ENCODE measurements around the gene ABCC1. TPM values are rescaled to one million over a fixed set of nuclear protein-coding genes. Genes with fewer than 3 reads are reported as not detected.

The ABCC1 gene
- total and polyA plus RNA-seq, 2 donors (not counting 1 experiment from before 2014, with no cell fraction given), result 54.1 to 178 TPM

GRCh38 chr16:16121185-16121727 lies 171.8 kb downstream of the ABCC1 start:
- no peak overlapping the region for H3K27ac ChIP-seq (ENCODE audit: insufficient read depth, low read length)
- no peaks in the 10 kb centered on the region for H3K79me2 ChIP-seq (ENCODE audit: control insufficient read depth, insufficient read depth, low read length)
- no peak overlapping the region for H2AFZ ChIP-seq (ENCODE audit: low read length)
- no peaks in the 10 kb centered on the region for H3K4me1 ChIP-seq (ENCODE audit: control insufficient read depth, extremely low read depth, insufficient read depth, low read length)
- no peaks in the 10 kb centered on the region for H4K20me1 ChIP-seq (ENCODE audit: control insufficient read depth, extremely low read depth, insufficient read depth, low read length)
- H3K27me3 ChIP-seq (ENCODE audit: control insufficient read depth, insufficient read depth, low read length), result no peaks in the 10 kb centered on the region
- TF ChIP-seq CTCF (conservative IDR thresholded peaks at IDR 0.05 in 1 of 2, IDR thresholded peaks at IDR 0.05 in 1 of 2; ENCODE audit: low read depth in 1 of 2, low read length in 2 of 2) (no peak), EZH2 (IDR thresholded peaks at IDR 0.05; ENCODE audit: low read length, missing control alignments) (no peak)
- H3K4me2 ChIP-seq (ENCODE audit: extremely low read depth, insufficient read depth, low read length), result no peak overlapping the region
- H3K4me3 ChIP-seq (replicated peaks in 1 of 4; ENCODE audit: control extremely low read depth in 1 of 4, insufficient read depth in 1 of 4, low read depth in 3 of 4, low read length in 4 of 4), result no peak overlapping the region
- H3K9ac ChIP-seq (ENCODE audit: insufficient read depth, low read length), result no peak overlapping the region
- H3K9me3 ChIP-seq (ENCODE audit: control insufficient read depth, insufficient read depth, low read depth, low read length), result no peaks in the 10 kb centered on the region
- peaks cover 28% of the 10 kb centered on the region for H3K36me3 ChIP-seq (ENCODE audit: control insufficient read depth, insufficient read depth, low read length)
- DNase-seq (ENCODE audit: low read depth in 2 of 2), result no peak

- no peak for DNase-seq (ENCODE audit: low read depth in 2 of 2)
- H3K9me3 ChIP-seq (ENCODE audit: control insufficient read depth, insufficient read depth, low read depth, low read length), result no peaks in the 10 kb centered on the region
- no peak overlapping the region for H3K9ac ChIP-seq (ENCODE audit: insufficient read depth, low read length)
- no peak overlapping the region for H2AFZ ChIP-seq (ENCODE audit: low read length)
- H3K36me3 ChIP-seq (ENCODE audit: control insufficient read depth, insufficient read depth, low read length), result peaks cover 29% of the 10 kb centered on the region
- no peak overlapping the region for H3K4me3 ChIP-seq (replicated peaks in 1 of 4; ENCODE audit: control extremely low read depth in 1 of 4, insufficient read depth in 1 of 4, low read depth in 3 of 4, low read length in 4 of 4)
- no peaks in the 10 kb centered on the region for H3K79me2 ChIP-seq (ENCODE audit: control insufficient read depth, insufficient read depth, low read length)
- H4K20me1 ChIP-seq (ENCODE audit: control insufficient read depth, extremely low read depth, insufficient read depth, low read length), result no peaks in the 10 kb centered on the region
- TF ChIP-seq CTCF (conservative IDR thresholded peaks at IDR 0.05 in 1 of 2, IDR thresholded peaks at IDR 0.05 in 1 of 2; ENCODE audit: low read depth in 1 of 2, low read length in 2 of 2) (no peak), EZH2 (IDR thresholded peaks at IDR 0.05; ENCODE audit: low read length, missing control alignments) (no peak)
- H3K4me2 ChIP-seq (ENCODE audit: extremely low read depth, insufficient read depth, low read length), result no peak overlapping the region
- H3K27ac ChIP-seq (ENCODE audit: insufficient read depth, low read length), result no peak overlapping the region
- H3K4me1 ChIP-seq (ENCODE audit: control insufficient read depth, extremely low read depth, insufficient read depth, low read length), result no peaks in the 10 kb centered on the region
- no peaks in the 10 kb centered on the region for H3K27me3 ChIP-seq (ENCODE audit: control insufficient read depth, insufficient read depth, low read length)
Measured at GRCh38 chr16:16122264-16122663, 172.8 kb downstream of the ABCC1 start.

- Histone ChIP-seq H3K27me3 (ENCODE audit: control insufficient read depth, insufficient read depth, low read length) (no peaks in the 10 kb centered on the region), H3K4me2 (ENCODE audit: extremely low read depth, insufficient read depth, low read length) (no peak overlapping the region), H3K27ac (ENCODE audit: insufficient read depth, low read length) (no peak overlapping the region), H3K4me1 (ENCODE audit: control insufficient read depth, extremely low read depth, insufficient read depth, low read length) (no peaks in the 10 kb centered on the region), H3K9ac (ENCODE audit: insufficient read depth, low read length) (no peak overlapping the region), H3K4me3 (replicated peaks in 1 of 4; ENCODE audit: control extremely low read depth in 1 of 4, insufficient read depth in 1 of 4, low read depth in 3 of 4, low read length in 4 of 4) (no peak overlapping the region), H3K9me3 (ENCODE audit: control insufficient read depth, insufficient read depth, low read depth, low read length) (no peaks in the 10 kb centered on the region), H4K20me1 (ENCODE audit: control insufficient read depth, extremely low read depth, insufficient read depth, low read length) (no peaks in the 10 kb centered on the region), H3K36me3 (ENCODE audit: control insufficient read depth, insufficient read depth, low read length) (peaks cover 26% of the 10 kb centered on the region), H2AFZ (ENCODE audit: low read length) (no peak overlapping the region), H3K79me2 (ENCODE audit: control insufficient read depth, insufficient read depth, low read length) (no peaks in the 10 kb centered on the region)
- TF ChIP-seq EZH2 (IDR thresholded peaks at IDR 0.05; ENCODE audit: low read length, missing control alignments) (no peak), CTCF (conservative IDR thresholded peaks at IDR 0.05 in 1 of 2, IDR thresholded peaks at IDR 0.05 in 1 of 2; ENCODE audit: low read depth in 1 of 2, low read length in 2 of 2) (no peak)
- DNase-seq (ENCODE audit: low read depth in 2 of 2), result no peak
Measured at GRCh38 chr16:16124438-16124837, 175.0 kb downstream of the ABCC1 start.
